ENCODE measurements around the gene ZSWIM7. TPM values are rescaled to one million over a fixed set of nuclear protein-coding genes. Genes with fewer than 3 reads are reported as not detected.

Gene ZSWIM7
- total and polyA plus RNA-seq, 3 donors from 2014 or later: 17.0 to 36.2 (median 20.1) TPM

- WGBS, 2 donors: 76 to 79% methylated on average over 13 of the region's 13 CpGs
- no peak for DNase-seq
- no peak for TF ChIP-seq CTCF (IDR thresholded peaks at IDR 0.05)
- no peak for TF ChIP-seq POLR2A (IDR thresholded peaks at IDR 0.05)
- intact Hi-C loops (cut with DNase I; ENCODE audit: low total_unique reads): no loop called here
- no peaks in the 10 kb centered on the region for H3K27me3 ChIP-seq
- H3K4me3 ChIP-seq: no peak overlapping the region
- no peaks in the 10 kb centered on the region for H3K36me3 ChIP-seq (ENCODE audit: low read depth, missing control alignments)
- H3K27ac ChIP-seq: no peak overlapping the region
- H3K4me1 ChIP-seq: no peaks in the 10 kb centered on the region
- no peaks in the 10 kb centered on the region for H3K9me3 ChIP-seq
Measured at GRCh38 chr17:15966183-15966878, 33.2 kb downstream of the ZSWIM7 start.

GRCh38 chr17:15965528-15965927, 34.0 kb downstream of the ZSWIM7 start:
- Histone ChIP-seq H3K4me3 (no peak overlapping the region), H3K36me3 (ENCODE audit: low read depth, missing control alignments) (no peaks in the 10 kb centered on the region), H3K9me3 (no peaks in the 10 kb centered on the region), H3K27ac (no peak overlapping the region), H3K27me3 (no peaks in the 10 kb centered on the region), H3K4me1 (no peaks in the 10 kb centered on the region)
- intact Hi-C loops (cut with DNase I; ENCODE audit: low total_unique reads): no loop called here
- 79 to 88% methylated on average over 6 of the region's 6 CpGs for WGBS, 2 donors
- no peak for DNase-seq
- no peak for TF ChIP-seq POLR2A (IDR thresholded peaks at IDR 0.05)

- Histone ChIP-seq H3K27me3 (no peaks in the 10 kb centered on the region), H3K27ac (no peak overlapping the region), H3K4me1 (no peaks in the 10 kb centered on the region), H3K36me3 (ENCODE audit: low read depth, missing control alignments) (no peaks in the 10 kb centered on the region), H3K9me3 (no peaks in the 10 kb centered on the region), H3K4me3 (no peak overlapping the region)
- DNase-seq: no peak
- 90 to 93% methylated on average over 2 to 4 of the region's 4 CpGs for WGBS, 2 donors
- intact Hi-C loops (cut with DNase I; ENCODE audit: low total_unique reads): no loop called here
- no peak for TF ChIP-seq POLR2A (IDR thresholded peaks at IDR 0.05)
- no peak for TF ChIP-seq CTCF (IDR thresholded peaks at IDR 0.05)
Measured at GRCh38 chr17:15963670-15964110, 35.8 kb downstream of the ZSWIM7 start.

- DNase-seq: no peak
- Histone ChIP-seq H3K4me3 (no peak overlapping the region), H3K9me3 (no peaks in the 10 kb centered on the region), H3K4me1 (no peaks in the 10 kb centered on the region), H3K27me3 (no peaks in the 10 kb centered on the region), H3K27ac (no peak overlapping the region), H3K36me3 (ENCODE audit: low read depth, missing control alignments) (no peaks in the 10 kb centered on the region)
- no peak for TF ChIP-seq POLR2A (IDR thresholded peaks at IDR 0.05)
- no peak for TF ChIP-seq CTCF (IDR thresholded peaks at IDR 0.05)
- intact Hi-C loops (cut with DNase I; ENCODE audit: low total_unique reads): no loop called here
- WGBS, 2 donors: 66 to 80% methylated on average over 4 of the region's 4 CpGs
Measured at GRCh38 chr17:15958484-15958854, 41.0 kb downstream of the ZSWIM7 start.

GRCh38 chr17:15957608-15958307, 41.7 kb downstream of the ZSWIM7 start:
- 90 to 96% methylated on average over 18 to 19 of the region's 19 CpGs for WGBS, 2 donors

More at GRCh38 chr17:15957608-15958307, 41.7 kb downstream of the ZSWIM7 start:
- Histone ChIP-seq H3K4me3 (no peak overlapping the region), H3K9me3 (no peaks in the 10 kb centered on the region), H3K27ac (no peak overlapping the region), H3K4me1 (no peaks in the 10 kb centered on the region), H3K36me3 (ENCODE audit: low read depth, missing control alignments) (no peaks in the 10 kb centered on the region), H3K27me3 (no peaks in the 10 kb centered on the region)
- no peak for DNase-seq
- intact Hi-C loops (cut with DNase I; ENCODE audit: low total_unique reads): no loop called here
- TF ChIP-seq POLR2A (IDR thresholded peaks at IDR 0.05): no peak
- no peak for TF ChIP-seq CTCF (IDR thresholded peaks at IDR 0.05)

Measured in testis (tissue), 3 donors.